AG04450 (cell line): ENCODE results near the gene UNK. TPM values are rescaled to one million over a fixed set of nuclear protein-coding genes. Genes with fewer than 3 reads are reported as not detected.

Experiments used
- CTCF ChIA-PET: fragments of 300-600, 350-600 bp; formaldehyde crosslinking; extraction: SDS; loops from one replicate; lab custom pipeline; 2022; ENCODE audit warnings: antibody characterized with exemption, inconsistent platforms; lab: Charles Lee
- POLR2A ChIA-PET: fragments of 350-600 bp; formaldehyde crosslinking; extraction: SDS; loops from one replicate; lab custom pipeline; 2021; ENCODE audit warnings: antibody characterized with exemption, inconsistent platforms; lab: Yijun Ruan, JAX
- DNase-seq: peaks from one replicate; pipeline ENCODE4 v3.0.0-alpha.2; 2011; ENCODE audit warnings: low read depth, low spot score
- H3K27ac ChIP-seq: one replicate; pipeline ENCODE4 v1.5.1; 2012; ENCODE audit warnings: low read depth, low read length, control low read depth
- H3K27me3 ChIP-seq: one replicate; pipeline ENCODE4 v1.6.0; 2012; ENCODE audit warnings: low read length; ENCODE audit not compliant: control insufficient read depth, insufficient read depth
- H3K4me3 ChIP-seq: 2 replicates; pipeline ENCODE4 v1.5.1; 2011; ENCODE audit warnings: mild to moderate bottlenecking, low read depth, low read length, control low read depth
- H3K9me3 ChIP-seq: 2 replicates; pipeline ENCODE4 v1.5.1; 2012; ENCODE audit warnings: low read length; ENCODE audit not compliant: control insufficient read depth, insufficient read depth
- CTCF ChIP-seq: IDR thresholded peaks from 2 replicates; pipeline ENCODE4 v1.5.1; 2011; ENCODE audit warnings: low read depth, low read length, control low read depth, inconsistent platforms
- polyA plus RNA-seq: library from polyadenylated mRNA; depleted of rRNA; stranded (reverse); fragments of >200 nt; gene quantifications from 2 replicates; pipeline ENCODE4 v1.2.3, GENCODE V29; 2011

The UNK gene
- polyA plus RNA-seq, 1 experiment: 11.4 TPM

- POLR2A ChIA-PET: interaction anchor here (0.9 to 4.1 kb wide), 2 partner anchors 8 to 13 kb away, joined by 3 to 22 read pairs; partner anchors contain the start of gene GALK1
- CTCF ChIA-PET: interaction anchor here (1.5 kb wide), 1 partner anchor 10 kb away, joined by 6 read pairs; no protein-coding TSS in a partner anchor
- no peak for DNase-seq
- Histone ChIP-seq H3K9me3 (no peaks in the 10 kb centered on the region), H3K27me3 (peaks cover 4% of the 10 kb centered on the region), H3K4me3 (no peak overlapping the region), H3K27ac (no peak overlapping the region)
- TF ChIP-seq CTCF: no peak
These were observed 11.3 kb upstream of the UNK start for GRCh38 chr17:75773121-75773807.

GRCh38 chr17:75773808-75774470 is 10.7 kb upstream of the UNK start:
- H3K4me3 ChIP-seq: no peak overlapping the region
- CTCF ChIA-PET: interaction anchor here (1.5 kb wide), 1 partner anchor 9 kb away, joined by 6 read pairs; no protein-coding TSS in a partner anchor
- peaks cover 4% of the 10 kb centered on the region for H3K27me3 ChIP-seq
- no peak for DNase-seq
- H3K27ac ChIP-seq: no peak overlapping the region
- POLR2A ChIA-PET: interaction anchor here (0.9 to 4.1 kb wide), 3 partner anchors 8 to 52 kb away, joined by 5 to 22 read pairs (median 5); partner anchors contain the start of gene GALK1
- no peaks in the 10 kb centered on the region; the same call in 1 of the 2 replicates for H3K9me3 ChIP-seq
- no peak for TF ChIP-seq CTCF

- POLR2A ChIA-PET: interaction anchor here (0.6 to 4.1 kb wide), 6 partner anchors 9 to 197 kb away, joined by 3 to 22 read pairs (median 5); partner anchors contain the start of gene GALK1
- DNase-seq: no peak
- CTCF ChIA-PET: no interaction called here
These were observed 10.1 kb upstream of the UNK start for GRCh38 chr17:75774471-75774990.

GRCh38 chr17:75774991-75775668 is 9.5 kb upstream of the UNK start:
- ChIA-PET POLR2A (interaction anchor here (0.6 to 4.1 kb wide), 10 partner anchors 8 to 197 kb away, joined by 3 to 22 read pairs (median 6); partner anchors contain the start of genes GALK1 and UNK), CTCF (no interaction called here)
- Histone ChIP-seq H3K27ac (peak overlapping the region; percentile 21), H3K9me3 (no peaks in the 10 kb centered on the region; the same call in 1 of the 2 replicates), H3K27me3 (no peaks in the 10 kb centered on the region), H3K4me3 (no peak overlapping the region)
- DNase-seq: no peak
- no peak for TF ChIP-seq CTCF

More at GRCh38 chr17:75774471-75774990, 10.1 kb upstream of the UNK start:
- H3K4me3 ChIP-seq: no peak overlapping the region
- H3K9me3 ChIP-seq: no peaks in the 10 kb centered on the region; the same call in 1 of the 2 replicates
- H3K27ac ChIP-seq: no peak overlapping the region
- TF ChIP-seq CTCF: no peak
- peaks cover under 1% of the 10 kb centered on the region for H3K27me3 ChIP-seq
